ENCODE data around the gene SF1.

Gene SF1

GRCh38 chr11:64723117-64723906, 55.0 kb downstream of the SF1 start, which contains the start of gene NRXN2:
Gene NRXN2, minus strand, starts transcription at chr11:64723197. Its CDS starts 9,498 bp downstream, at chr11:64713699.
- peak; percentile 89 for DNase-seq

- no peak for DNase-seq
Observed at GRCh38 chr11:64722141-64723065, 55.9 kb downstream of the SF1 start.

GRCh38 chr11:64721359-64721699, 57.0 kb downstream of the SF1 start:
- DNase-seq = no peak

- no peak for DNase-seq
Observed at GRCh38 chr11:64720640-64721358, 57.5 kb downstream of the SF1 start.

GRCh38 chr11:64720167-64720566, 58.2 kb downstream of the SF1 start:
- no peak for DNase-seq

GRCh38 chr11:64719406-64719805, 58.9 kb downstream of the SF1 start:
- no peak for DNase-seq

- DNase-seq = no peak
Observed at GRCh38 chr11:64718780-64719124, 59.6 kb downstream of the SF1 start.

GRCh38 chr11:64718084-64718779, 60.1 kb downstream of the SF1 start:
- no peak for DNase-seq

GRCh38 chr11:64717268-64717578, 61.1 kb downstream of the SF1 start:
- DNase-seq = no peak

- no peak for DNase-seq
Observed at GRCh38 chr11:64716473-64717267, 61.7 kb downstream of the SF1 start.

GRCh38 chr11:64715756-64716472, 62.4 kb downstream of the SF1 start:
- DNase-seq = no peak

GRCh38 chr11:64715110-64715509, 63.2 kb downstream of the SF1 start:
- no peak for DNase-seq

GRCh38 chr11:64714666-64715065, 63.7 kb downstream of the SF1 start:
- DNase-seq = no peak
